ENCODE results near the gene STAT1.

Gene STAT1

GRCh38 chr2:191013932-191014652 lies at the start of gene STAT1:
Gene STAT1, minus strand, starts transcription at chr2:191014171. Its CDS starts 4,168 bp downstream, at chr2:191010003.
- peak; percentile 90 for DNase-seq

DNA sequence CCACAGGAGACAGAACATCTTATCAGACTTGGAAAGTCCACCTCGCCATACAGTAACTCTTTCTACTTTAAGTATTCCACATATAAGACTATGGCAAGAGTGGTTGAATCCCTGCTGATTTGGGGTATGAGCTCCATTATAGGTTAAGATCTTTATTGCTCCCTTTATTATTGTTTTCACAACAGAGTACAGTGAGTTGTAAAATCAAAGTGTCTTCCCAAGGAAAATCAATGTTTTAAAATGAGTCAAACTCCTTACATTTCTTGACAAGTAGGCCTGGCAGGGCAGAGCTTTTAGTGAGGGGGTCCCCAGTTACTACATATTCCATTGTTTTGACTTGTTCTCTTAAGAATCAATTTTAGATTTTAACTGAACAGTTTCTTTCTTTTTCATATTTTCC lies 49.6 kb upstream of the STAT1 start:
- no peak for DNase-seq

DNA sequence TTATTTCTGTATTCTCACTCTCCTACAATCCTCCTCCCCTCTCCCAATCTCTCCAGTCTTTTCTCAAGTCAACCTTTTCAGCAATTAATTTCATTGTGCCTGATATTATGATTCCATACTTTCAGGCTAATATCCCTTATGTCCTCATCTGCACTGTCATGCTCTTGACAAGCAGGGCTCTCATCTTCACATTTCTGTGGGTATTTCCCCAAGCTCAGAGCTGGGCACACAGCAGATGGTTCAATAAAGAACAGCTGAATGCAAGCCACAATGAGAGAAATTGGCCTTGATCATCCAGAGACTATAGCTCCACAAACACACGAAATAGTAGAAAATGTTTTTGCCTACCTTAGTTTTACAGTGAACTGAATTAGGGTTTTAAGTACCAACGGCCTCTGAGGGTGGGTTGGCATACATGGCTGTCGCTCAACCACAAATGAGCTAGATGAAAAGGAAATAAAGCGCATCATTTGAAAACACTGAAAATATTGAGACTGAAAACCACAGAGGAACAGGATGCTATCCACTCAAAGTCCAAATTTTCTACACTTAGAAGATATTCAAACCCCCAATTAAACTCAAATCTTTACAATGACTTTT lies 47.5 kb upstream of the STAT1 start:
- no peak for DNase-seq

DNA sequence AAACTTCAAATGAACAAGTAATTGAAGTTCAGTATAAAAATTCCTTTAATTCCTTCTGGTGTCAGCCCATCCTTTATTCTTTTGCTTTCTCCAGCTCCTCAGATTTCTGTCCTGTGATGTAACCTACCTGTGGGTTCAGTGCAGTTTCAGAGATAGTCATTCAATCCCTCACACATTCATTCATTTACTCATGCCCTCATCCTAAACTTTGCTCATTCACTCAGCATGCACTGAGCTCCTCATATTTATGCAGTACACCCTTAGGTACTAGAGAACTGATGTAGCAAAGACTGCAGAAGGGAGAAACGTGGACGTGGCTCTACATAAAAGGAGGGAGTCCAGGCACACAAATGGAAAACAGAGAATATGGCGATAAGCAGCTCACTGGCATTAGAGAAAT lies 45.3 kb upstream of the STAT1 start:
- no peak for DNase-seq

- no peak for DNase-seq
Measured at GRCh38 chr2:191056228-191056627, 42.3 kb upstream of the STAT1 start.

DNA sequence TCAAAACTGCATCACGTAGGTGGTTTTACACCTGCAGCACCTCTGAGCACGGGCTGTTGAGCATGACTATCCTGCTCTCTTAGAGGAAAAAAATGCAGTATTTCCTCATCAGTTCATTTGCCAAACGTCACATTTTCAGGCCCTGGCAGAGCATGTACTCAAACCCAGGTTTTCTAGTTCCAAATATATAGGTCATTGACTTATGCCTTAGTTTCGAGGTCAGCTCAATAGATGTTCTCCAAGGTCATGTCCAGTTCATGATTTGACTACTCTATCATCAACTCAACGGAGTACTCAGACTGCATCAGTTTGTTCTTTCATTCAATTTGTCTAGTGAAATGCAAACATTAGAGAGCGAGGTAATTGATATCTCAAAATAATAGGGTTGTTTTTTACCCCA lies 39.3 kb upstream of the STAT1 start:
- DNase-seq = no peak

- no peak for DNase-seq
Measured at GRCh38 chr2:191051825-191052778, 38.1 kb upstream of the STAT1 start.

DNA sequence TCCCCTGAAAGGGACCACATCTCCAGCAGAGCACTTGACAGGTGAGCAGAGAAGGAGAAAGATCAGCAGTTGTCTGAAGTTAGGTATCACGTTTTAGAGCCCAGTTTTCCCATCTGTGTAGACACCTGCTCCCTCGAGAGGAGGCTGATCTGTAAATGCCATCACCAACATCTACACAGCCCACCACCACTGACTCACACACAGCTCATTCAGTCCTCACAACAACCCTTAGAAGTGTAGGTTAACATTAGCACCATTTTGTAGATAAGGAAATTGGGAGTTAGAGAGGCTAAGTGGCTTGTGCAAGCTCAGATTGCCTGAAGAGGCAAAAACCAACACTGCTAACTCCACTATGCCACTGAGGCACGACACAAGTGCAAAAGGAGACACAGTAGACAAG lies 37.2 kb upstream of the STAT1 start:
- no peak for DNase-seq

GRCh38 chr2:191050640-191050987 lies 36.6 kb upstream of the STAT1 start:
- DNase-seq = no peak

- no peak for DNase-seq
Measured at GRCh38 chr2:191049728-191050639, 36.0 kb upstream of the STAT1 start.

DNA sequence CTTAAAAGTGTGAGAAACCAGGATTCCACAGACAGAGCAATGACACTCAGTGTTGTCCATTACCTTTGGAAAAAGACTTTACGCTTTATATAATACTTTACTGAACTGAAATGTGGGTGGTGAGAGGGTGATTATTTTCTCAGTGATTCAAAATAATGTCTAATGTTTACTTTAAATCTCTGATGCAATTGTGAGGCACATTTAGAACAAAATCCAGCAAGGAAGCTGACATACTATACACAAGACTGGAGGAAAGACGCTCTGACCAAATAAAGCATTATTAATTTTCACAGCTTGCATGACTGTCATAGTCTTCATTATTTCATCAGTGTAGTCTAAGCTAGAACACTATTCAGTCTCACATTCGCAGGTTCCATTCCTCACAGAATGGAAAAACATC lies 34.1 kb upstream of the STAT1 start:
- DNase-seq = no peak

DNA sequence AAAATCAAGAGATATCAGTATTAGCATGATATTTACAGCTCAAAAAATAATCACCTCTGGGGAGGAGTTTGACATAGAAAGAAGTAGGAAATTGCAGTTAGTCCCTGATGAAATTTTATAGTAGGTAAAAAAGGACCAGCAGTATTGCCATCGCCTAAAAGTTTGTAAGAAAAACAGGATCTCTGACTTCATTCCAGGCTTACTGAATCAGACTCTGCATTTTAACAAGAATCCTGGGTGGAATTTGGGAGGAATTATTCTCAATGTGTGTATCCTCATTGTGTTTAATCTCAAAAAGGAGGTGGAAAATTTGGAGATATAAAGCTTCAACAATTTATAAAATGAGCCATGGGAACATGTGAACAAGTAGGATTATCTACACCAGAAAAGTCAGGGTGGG lies 31.2 kb upstream of the STAT1 start:
- no peak for DNase-seq

DNA sequence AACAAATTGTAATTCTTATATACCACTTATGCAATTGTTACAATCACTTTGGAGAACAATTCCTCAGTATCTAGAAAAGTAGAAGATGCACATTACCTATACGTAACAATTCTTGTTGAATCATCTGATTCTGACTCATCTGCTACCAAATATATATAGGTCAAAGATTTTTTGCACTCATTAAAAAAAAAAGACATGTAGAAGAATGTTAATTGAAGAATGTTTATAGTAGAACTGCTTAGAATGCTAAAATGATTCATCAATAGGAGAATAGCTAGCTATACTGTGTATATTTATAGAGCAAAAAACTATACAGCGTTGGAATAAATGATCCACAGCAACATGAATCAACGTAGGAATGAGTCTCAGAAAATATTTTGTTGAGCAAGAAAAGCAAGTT lies 29.5 kb upstream of the STAT1 start:
- no peak for DNase-seq

- no peak for DNase-seq
Measured at GRCh38 chr2:191041418-191042161, 27.6 kb upstream of the STAT1 start.

GRCh38 chr2:191039616-191040015 lies 25.6 kb upstream of the STAT1 start:
- no peak for DNase-seq

GRCh38 chr2:191038741-191039140 lies 24.8 kb upstream of the STAT1 start:
- no peak for DNase-seq

- DNase-seq = peak; percentile 45
Measured at GRCh38 chr2:191038241-191038725, 24.3 kb upstream of the STAT1 start.

GRCh38 chr2:191037351-191037750 lies 23.4 kb upstream of the STAT1 start:
- no peak for DNase-seq

DNA sequence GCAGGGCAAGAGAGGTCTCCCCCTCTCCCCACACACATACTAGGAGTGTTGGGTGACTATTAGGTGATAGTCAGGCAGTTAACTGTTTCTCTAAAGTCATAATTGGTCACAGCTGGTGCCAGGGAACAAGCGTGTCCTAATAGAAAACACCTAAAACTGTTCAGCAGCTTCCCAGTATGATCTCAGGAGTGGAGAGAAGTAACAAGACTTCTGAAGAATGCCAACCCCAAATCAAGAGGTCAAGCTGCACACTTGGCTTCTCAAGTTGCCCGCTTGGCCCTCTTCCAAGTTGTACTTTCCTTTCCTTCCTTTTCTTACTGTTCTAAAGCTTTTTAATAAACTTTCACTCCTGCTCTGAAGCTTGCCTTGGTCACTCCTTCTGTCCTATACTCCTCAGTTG lies 22.4 kb upstream of the STAT1 start:
- no peak for DNase-seq

- DNase-seq = no peak
Measured at GRCh38 chr2:191032588-191033429, 18.8 kb upstream of the STAT1 start.

GRCh38 chr2:191031256-191031655 lies 17.3 kb upstream of the STAT1 start:
- no peak for DNase-seq
